PC-9 (cell line): ENCODE measurements around the gene MEIS2.

ENCODE experiments used
- EZH2 ChIP-seq: fragments of 200-600 bp; sonication (generic); IDR thresholded peaks from 2 replicates; pipeline ENCODE4 v1.8.0; 2017; ENCODE audit warnings: antibody characterized with exemption, low read depth
- TF ChIP-seq, protein P1 (sequence below): fragments of 200-600 bp; sonication (generic); conservative IDR thresholded peaks from 2 replicates; pipeline ENCODE4 v1.6.1; 2017; ENCODE audit warnings: mixed run types, antibody characterized with exemption, mild to moderate bottlenecking, moderate library complexity

DNA sequence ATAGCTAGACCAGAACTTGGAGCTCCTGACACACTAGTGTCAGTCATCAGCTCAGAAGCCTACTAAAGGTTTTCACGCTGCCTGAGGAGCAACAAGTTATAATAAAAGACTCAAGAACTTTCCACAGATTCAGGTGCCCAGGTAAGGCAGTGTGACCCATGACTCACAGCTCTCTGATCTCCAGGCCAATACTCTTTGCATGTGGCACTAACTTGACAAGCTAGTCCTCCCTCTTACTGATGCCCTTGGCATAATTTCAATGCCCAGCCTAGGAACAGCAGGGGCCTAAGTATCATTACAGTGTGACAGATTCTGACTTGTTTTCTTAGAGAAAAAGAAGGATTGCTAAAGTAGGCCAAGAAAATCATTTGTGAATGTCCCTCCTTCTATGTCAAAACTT is 38.4 kb downstream of the MEIS2 start:
- TF ChIP-seq, protein P1, sequence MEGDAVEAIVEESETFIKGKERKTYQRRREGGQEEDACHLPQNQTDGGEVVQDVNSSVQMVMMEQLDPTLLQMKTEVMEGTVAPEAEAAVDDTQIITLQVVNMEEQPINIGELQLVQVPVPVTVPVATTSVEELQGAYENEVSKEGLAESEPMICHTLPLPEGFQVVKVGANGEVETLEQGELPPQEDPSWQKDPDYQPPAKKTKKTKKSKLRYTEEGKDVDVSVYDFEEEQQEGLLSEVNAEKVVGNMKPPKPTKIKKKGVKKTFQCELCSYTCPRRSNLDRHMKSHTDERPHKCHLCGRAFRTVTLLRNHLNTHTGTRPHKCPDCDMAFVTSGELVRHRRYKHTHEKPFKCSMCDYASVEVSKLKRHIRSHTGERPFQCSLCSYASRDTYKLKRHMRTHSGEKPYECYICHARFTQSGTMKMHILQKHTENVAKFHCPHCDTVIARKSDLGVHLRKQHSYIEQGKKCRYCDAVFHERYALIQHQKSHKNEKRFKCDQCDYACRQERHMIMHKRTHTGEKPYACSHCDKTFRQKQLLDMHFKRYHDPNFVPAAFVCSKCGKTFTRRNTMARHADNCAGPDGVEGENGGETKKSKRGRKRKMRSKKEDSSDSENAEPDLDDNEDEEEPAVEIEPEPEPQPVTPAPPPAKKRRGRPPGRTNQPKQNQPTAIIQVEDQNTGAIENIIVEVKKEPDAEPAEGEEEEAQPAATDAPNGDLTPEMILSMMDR = no peak
- TF ChIP-seq EZH2 = no peak
